Smooth muscle cell (in vitro differentiated cells): ENCODE data around the gene AQP2. TPM values are rescaled to one million over a fixed set of nuclear protein-coding genes. Genes with fewer than 3 reads are reported as not detected.

Experiments
- DNase-seq: peaks from one replicate; lab custom pipeline; 2025; ENCODE audit not compliant: unreplicated experiment; lab: John Stamatoyannopoulos, UW
- H2AFZ ChIP-seq: fragments of 200-600 bp; sonication (generic); 2 replicates; pipeline ENCODE4 v1.6.0; 2016; ENCODE audit warnings: antibody characterized with exemption, low read depth, mild to moderate bottlenecking
- H3F3A ChIP-seq: fragments of 200-600 bp; sonication (generic); 2 replicates; pipeline ENCODE4 v1.6.0; 2017; ENCODE audit warnings: antibody characterized with exemption, low read depth
- H3K27ac ChIP-seq: fragments of 200-600 bp; sonication (generic); 2 replicates; pipeline ENCODE4 v1.5.1; 2016; ENCODE audit warnings: low read depth, mild to moderate bottlenecking
- H3K27me3 ChIP-seq: fragments of 200-600 bp; sonication (generic); 2 replicates; pipeline ENCODE4 v1.6.1; 2016; ENCODE audit warnings: low read depth, mild to moderate bottlenecking
- H3K36me3 ChIP-seq: fragments of 200-600 bp; sonication (generic); 2 replicates; pipeline ENCODE4 v1.5.1; 2016; ENCODE audit warnings: low read depth
- H3K4me1 ChIP-seq: fragments of 200-600 bp; sonication (generic); 2 replicates; pipeline ENCODE4 v1.5.1; 2016; ENCODE audit warnings: low read depth
- H3K4me2 ChIP-seq: fragments of 200-600 bp; sonication (generic); 2 replicates; pipeline ENCODE4 v1.6.0; 2016; ENCODE audit warnings: mild to moderate bottlenecking
- H3K4me3 ChIP-seq: fragments of 200-600 bp; sonication (generic); 2 replicates; pipeline ENCODE4 v1.5.1; 2016; ENCODE audit warnings: mild to moderate bottlenecking
- H3K79me2 ChIP-seq: fragments of 200-600 bp; sonication (generic); 2 replicates; pipeline ENCODE4 v1.6.0; 2016; ENCODE audit warnings: low read depth, mild to moderate bottlenecking
- H3K9ac ChIP-seq: fragments of 200-600 bp; sonication (generic); 2 replicates; pipeline ENCODE4 v1.6.0; 2016; ENCODE audit warnings: low read depth
- H3K9me3 ChIP-seq: fragments of 200-600 bp; sonication (generic); replicated peaks from 2 replicates; pipeline ENCODE4 v1.5.1; 2016; ENCODE audit warnings: low read depth
- H4K20me1 ChIP-seq: fragments of 200-600 bp; sonication (generic); 2 replicates; pipeline ENCODE4 v1.6.0; 2016; ENCODE audit warnings: low read depth
- WGBS: methylation state at CpG from one replicate; pipeline ENCODE4 v1.1.7; 2016; ENCODE audit warnings: low lambda C conversion rate; 5-methylcytosine and 5-hydroxymethylcytosine counted together
- polyA plus RNA-seq: library from polyadenylated mRNA; unstranded; fragments of >200 nt; fragmentation: Nextera tagmentation; extraction: Ambion mirVana; gene quantifications from 2 replicates; pipeline ENCODE4 v1.2.1, GENCODE V29; 2016
- total RNA-seq: library from RNA; depleted of rRNA; stranded (reverse); fragments of >200 nt; gene quantifications from 2 replicates; pipeline ENCODE4 v1.2.3, GENCODE V29; 2014
- TF ChIP-seq, protein P1 (sequence below): fragments of 200-600 bp; sonication (generic); IDR thresholded peaks from 2 replicates; pipeline ENCODE4 v1.5.1; 2017; ENCODE audit warnings: borderline replicate concordance, mild to moderate bottlenecking, antibody characterized with exemption; ENCODE audit not compliant: insufficient read depth, poor library complexity, severe bottlenecking

Gene AQP2
- total and polyA plus RNA-seq, 2 experiments from 2014 or later = 0.13 to 0.14 TPM

DNA sequence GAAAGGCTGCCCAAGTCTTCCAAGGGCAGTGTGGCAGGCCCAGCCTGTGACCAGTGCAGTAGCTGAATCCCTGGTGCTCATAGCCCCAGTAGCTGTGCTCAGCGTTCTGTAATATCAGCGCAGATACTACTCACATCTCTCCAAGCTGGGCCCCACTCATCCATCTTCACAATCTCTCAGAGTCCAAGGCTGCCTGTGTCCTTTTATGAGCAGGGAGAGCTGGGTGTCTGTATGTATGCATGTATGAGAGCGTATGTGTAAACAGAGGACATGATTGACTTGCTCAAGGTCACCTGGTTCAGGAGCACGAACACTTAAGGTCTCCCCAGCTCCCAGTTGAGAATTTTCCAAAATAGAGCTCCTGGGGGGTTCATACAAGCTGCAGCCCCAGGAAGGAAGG is 27.6 kb downstream of the AQP2 start:
- Histone ChIP-seq H3K79me2 (no peaks in the 10 kb centered on the region), H3K36me3 (no peaks in the 10 kb centered on the region), H2AFZ (no peak overlapping the region), H3K27me3 (peaks cover 17% of the 10 kb centered on the region), H3K9me3 (no peaks in the 10 kb centered on the region), H3K9ac (no peak overlapping the region), H3K4me2 (no peak overlapping the region), H3K4me3 (no peak overlapping the region), H3K4me1 (no peaks in the 10 kb centered on the region), H4K20me1 (no peaks in the 10 kb centered on the region), H3K27ac (no peak overlapping the region), H3F3A (no peaks in the 10 kb centered on the region)
- TF ChIP-seq, protein P1, sequence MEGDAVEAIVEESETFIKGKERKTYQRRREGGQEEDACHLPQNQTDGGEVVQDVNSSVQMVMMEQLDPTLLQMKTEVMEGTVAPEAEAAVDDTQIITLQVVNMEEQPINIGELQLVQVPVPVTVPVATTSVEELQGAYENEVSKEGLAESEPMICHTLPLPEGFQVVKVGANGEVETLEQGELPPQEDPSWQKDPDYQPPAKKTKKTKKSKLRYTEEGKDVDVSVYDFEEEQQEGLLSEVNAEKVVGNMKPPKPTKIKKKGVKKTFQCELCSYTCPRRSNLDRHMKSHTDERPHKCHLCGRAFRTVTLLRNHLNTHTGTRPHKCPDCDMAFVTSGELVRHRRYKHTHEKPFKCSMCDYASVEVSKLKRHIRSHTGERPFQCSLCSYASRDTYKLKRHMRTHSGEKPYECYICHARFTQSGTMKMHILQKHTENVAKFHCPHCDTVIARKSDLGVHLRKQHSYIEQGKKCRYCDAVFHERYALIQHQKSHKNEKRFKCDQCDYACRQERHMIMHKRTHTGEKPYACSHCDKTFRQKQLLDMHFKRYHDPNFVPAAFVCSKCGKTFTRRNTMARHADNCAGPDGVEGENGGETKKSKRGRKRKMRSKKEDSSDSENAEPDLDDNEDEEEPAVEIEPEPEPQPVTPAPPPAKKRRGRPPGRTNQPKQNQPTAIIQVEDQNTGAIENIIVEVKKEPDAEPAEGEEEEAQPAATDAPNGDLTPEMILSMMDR = no peak
- DNase-seq = no peak
- WGBS = 79% methylated on average over 4 of the region's 4 CpGs

DNA sequence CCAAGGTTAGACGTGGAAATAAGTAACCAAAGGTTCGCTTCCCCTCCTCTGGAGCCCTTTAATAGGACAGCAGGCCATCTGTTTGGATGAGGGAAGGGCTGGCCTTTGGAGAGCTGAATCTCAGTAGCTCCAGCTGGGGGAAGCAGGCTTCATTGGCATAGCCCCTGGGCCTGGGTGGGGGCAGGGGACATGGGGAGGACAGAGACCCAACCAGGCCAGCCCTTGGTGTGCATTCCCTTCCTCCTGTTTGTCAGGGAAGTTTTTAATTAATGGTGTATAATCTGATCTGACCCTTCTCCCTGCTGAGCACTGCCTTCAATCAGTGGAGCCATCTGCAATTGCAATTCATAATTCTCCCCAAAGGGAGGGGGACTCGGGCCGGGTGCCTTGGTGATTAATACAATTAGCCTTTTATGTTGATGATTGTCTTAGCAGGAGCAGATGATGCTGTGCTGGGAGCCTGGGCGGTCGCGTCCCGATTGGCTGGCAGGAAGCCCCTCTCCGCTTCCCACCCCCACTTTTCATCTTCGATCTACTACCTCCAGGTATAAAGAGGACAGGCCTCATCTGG is 28.6 kb downstream of the AQP2 start:
- Histone ChIP-seq H3K4me2 (no peak overlapping the region), H2AFZ (no peak overlapping the region), H3K27ac (no peak overlapping the region), H3F3A (no peaks in the 10 kb centered on the region), H3K9me3 (no peaks in the 10 kb centered on the region), H3K79me2 (no peaks in the 10 kb centered on the region), H4K20me1 (peaks cover 4% of the 10 kb centered on the region), H3K36me3 (no peaks in the 10 kb centered on the region), H3K4me3 (no peak overlapping the region), H3K4me1 (peaks cover 2% of the 10 kb centered on the region), H3K9ac (no peak overlapping the region), H3K27me3 (peaks cover 17% of the 10 kb centered on the region)
- DNase-seq = no peak
- 95% methylated on average over 10 of the region's 10 CpGs for WGBS
- TF ChIP-seq, protein P1 = no peak

DNA sequence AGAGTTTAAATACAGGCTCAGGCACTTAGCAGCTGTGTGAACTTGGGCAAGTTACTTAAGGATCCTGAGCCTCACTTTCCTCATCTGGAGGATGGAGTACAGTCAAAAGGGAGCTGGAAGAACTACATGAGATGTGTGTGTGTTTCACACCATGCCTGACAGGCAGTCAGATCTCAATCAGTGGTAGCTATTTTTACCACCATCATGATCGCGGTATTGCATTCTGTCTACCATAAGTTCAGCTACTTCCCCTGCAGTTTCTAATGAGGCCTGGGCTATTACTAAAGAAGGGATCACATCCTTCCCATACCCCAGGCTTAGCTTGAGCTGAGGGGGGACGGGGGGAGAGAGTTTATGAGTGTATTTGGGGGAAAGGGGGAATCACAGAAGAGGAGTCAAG is 29.3 kb downstream of the AQP2 start:
- no peak for DNase-seq
- TF ChIP-seq, protein P1 = no peak
- Histone ChIP-seq H3K4me3 (no peak overlapping the region), H3F3A (peaks cover 6% of the 10 kb centered on the region), H3K27ac (no peak overlapping the region), H3K79me2 (no peaks in the 10 kb centered on the region), H3K27me3 (peaks cover 17% of the 10 kb centered on the region), H2AFZ (no peak overlapping the region), H4K20me1 (peaks cover 4% of the 10 kb centered on the region), H3K36me3 (no peaks in the 10 kb centered on the region), H3K9me3 (no peaks in the 10 kb centered on the region), H3K9ac (no peak overlapping the region), H3K4me1 (peaks cover 8% of the 10 kb centered on the region), H3K4me2 (no peak overlapping the region)
- WGBS = 85% methylated on average over 3 of the region's 3 CpGs

DNA sequence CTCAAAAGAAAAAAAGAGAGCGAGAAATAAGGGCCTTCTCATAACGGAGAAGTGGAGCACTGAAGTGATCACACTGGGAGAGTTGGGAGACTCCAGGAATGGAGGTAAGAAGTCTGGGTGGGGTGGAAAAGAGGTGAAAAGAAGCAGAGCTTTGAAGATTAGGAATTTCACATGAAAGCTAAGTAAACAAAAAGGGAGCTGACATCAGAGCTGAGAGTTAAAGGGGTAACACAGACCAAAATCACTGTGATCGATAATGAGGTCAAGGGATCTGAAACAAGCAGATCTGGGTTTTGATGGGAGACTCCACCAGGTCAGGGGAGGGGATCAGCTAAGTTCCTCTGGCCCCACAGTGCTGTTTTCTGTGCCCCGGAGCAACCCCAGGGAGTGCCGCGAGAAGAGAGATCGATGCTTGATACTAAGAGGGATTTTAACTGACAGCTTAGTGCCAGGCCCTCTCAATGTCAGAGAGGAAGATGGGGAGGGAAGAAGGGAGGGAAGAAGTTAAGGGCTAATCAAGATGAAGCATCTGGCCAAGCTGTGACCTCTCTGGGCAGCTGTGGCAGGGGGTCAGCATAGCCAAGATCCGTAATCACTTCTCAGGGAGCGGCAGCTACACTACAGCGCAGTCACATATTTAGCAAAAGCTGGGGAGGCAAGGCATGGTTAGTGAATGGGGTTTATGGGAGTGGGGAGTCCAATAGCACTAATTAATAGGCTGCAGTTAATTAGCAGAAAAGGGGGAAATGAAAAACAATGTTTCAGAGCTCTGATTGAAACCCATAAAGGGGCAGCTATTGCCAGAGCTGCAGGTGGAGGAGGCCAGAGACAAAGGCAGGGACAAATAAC is 30.2 kb downstream of the AQP2 start:
- Histone ChIP-seq H3K79me2 (no peaks in the 10 kb centered on the region), H2AFZ (no peak overlapping the region), H3K4me1 (peaks cover 15% of the 10 kb centered on the region), H3K9ac (no peak overlapping the region), H3K9me3 (no peaks in the 10 kb centered on the region), H4K20me1 (peaks cover 4% of the 10 kb centered on the region), H3K36me3 (no peaks in the 10 kb centered on the region), H3K27me3 (peaks cover 15% of the 10 kb centered on the region), H3K4me2 (no peak overlapping the region), H3F3A (peaks cover 15% of the 10 kb centered on the region), H3K27ac (no peak overlapping the region), H3K4me3 (no peak overlapping the region)
- WGBS = 83% methylated on average over 10 of the region's 10 CpGs
- TF ChIP-seq, protein P1 = no peak
- no peak for DNase-seq
